ENCODE results near the gene DIAPH1.

GRCh38 chr5:141484641-141485311, 134.0 kb downstream of the DIAPH1 start, which contains the start of gene PCDHGC4:
- TF ChIP-seq CTCF (IDR thresholded peaks at IDR 0.05; ENCODE audit: low read depth, low read length) (no peak), EZH2phosphoT487 (IDR thresholded peaks at IDR 0.05; ENCODE audit: low read depth) (no peak)

Measured in OCI-LY3 (cell line).